T-helper 9 cell (primary cell): ENCODE results near the gene CNTN4.

ENCODE experiments used
- DNase-seq: peaks from one replicate; pipeline ENCODE4 v3.0.0-alpha.2; 2020

CNTN4 gene

GRCh38 chr3:3074551-3075257, 976.0 kb downstream of the CNTN4 start:
- no peak for DNase-seq

DNA sequence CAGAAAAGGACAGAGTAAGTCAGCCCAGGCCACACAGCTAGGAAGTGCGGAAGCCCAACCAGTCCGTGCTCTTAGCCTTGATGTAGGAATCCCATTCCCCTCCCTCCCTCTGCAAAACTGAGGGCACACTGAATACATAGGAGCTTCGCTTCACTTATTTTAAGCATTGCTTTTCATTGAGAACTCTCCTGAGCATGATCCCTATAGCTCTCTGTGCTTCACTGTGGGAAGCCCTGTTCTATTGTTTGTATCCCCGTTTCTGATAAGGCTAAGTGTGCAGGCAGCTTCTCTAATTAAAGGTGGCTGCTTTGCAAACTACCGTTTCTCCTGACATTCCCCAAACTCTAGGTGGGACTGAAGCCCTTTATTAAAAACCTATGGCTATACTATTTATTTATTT, 981.6 kb downstream of the CNTN4 start:
- DNase-seq, result no peak

- no peak for DNase-seq
Measured at GRCh38 chr3:3081381-3082233, 982.9 kb downstream of the CNTN4 start.

GRCh38 chr3:3082234-3082924, 983.7 kb downstream of the CNTN4 start:
- no peak for DNase-seq

- no peak for DNase-seq
Measured at GRCh38 chr3:3084890-3085289, 986.2 kb downstream of the CNTN4 start.

DNA sequence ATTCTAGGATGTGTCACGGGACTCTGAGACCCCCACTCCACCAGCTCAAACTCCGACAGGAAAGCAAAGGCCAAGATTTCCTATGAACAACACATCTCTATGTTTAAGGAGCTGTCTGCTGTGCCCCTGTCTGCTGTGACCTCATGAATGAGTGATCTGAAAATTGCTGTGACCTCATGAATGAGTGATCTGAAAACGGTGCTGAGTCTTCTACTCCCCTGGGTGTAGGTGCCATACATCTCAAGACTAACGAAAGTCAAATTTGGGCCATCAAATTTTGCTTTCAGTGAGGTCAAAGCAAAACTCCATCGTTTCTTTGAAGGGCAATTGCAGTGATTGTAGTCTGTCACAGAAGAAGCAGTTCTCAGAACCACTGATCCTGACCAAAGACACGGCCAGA, 987.1 kb downstream of the CNTN4 start:
- DNase-seq, result no peak

- DNase-seq, result no peak
Measured at GRCh38 chr3:3086239-3086638, 987.6 kb downstream of the CNTN4 start.

DNA sequence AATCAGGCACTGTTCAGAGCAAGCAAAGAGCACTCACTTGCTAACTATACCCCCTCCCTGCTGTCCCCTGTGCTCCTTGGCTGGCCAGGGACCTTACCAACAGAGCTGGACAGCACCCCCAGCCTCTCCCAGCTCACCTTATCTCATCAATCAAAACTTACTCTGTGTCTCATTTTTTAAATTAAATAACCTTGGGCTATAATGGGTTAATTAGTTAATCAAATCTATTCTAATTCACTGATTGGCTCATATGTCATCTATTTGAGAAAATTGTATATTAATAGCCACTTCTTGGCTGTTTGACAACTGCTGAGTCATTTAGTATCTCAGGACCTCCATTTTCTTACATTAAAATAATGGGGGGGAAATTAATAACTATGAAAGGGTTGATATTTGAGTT, 988.6 kb downstream of the CNTN4 start:
- no peak for DNase-seq

- DNase-seq, result no peak
Measured at GRCh38 chr3:3087716-3088465, 989.2 kb downstream of the CNTN4 start.

- DNase-seq, result no peak
Measured at GRCh38 chr3:3089017-3089416, 990.4 kb downstream of the CNTN4 start.

DNA sequence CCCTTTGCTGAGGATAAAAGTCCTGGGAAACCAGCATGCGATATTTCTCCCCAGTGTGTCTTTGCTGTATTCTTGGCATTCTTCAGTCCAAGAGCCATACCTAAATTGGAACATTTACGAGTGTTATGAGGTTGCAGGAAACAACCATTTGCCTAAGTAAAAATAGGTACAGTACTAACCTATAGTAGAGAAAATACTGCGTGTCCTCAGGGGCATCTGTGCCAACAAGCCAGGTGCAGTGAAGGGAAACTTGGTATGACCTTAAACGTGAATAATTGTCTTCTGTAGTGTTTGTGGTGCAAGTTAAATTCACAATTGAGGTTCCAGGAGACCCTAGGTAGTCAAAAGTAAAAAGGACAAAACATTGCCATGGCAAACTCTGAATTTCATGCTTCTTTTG, 999.3 kb downstream of the CNTN4 start:
- DNase-seq, result no peak

GRCh38 chr3:3101660-3102458, 1003.2 kb downstream of the CNTN4 start:
- no peak for DNase-seq

DNA sequence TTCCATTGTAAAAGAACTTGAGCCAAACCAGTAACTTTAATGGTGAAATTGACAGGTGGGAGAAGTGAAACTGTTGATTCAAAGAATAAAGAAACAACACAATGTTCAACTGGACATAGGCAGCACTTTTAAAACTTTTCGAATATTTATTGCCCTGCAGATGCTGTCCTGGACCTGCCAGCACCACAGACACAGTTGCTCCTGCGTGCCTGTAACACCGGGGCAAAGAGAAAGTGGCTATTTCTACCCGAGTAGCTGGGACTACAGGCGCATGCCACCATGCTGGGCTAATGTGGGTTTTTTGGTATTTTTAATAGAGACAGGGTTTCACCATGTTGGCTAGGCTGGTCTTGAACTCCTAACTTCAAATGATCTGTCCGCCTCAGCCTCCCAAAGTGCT, 1004.1 kb downstream of the CNTN4 start:
- DNase-seq, result no peak

GRCh38 chr3:3105246-3105645, 1006.6 kb downstream of the CNTN4 start:
- DNase-seq, result no peak

GRCh38 chr3:3105815-3106214, 1007.1 kb downstream of the CNTN4 start:
- DNase-seq, result no peak

DNA sequence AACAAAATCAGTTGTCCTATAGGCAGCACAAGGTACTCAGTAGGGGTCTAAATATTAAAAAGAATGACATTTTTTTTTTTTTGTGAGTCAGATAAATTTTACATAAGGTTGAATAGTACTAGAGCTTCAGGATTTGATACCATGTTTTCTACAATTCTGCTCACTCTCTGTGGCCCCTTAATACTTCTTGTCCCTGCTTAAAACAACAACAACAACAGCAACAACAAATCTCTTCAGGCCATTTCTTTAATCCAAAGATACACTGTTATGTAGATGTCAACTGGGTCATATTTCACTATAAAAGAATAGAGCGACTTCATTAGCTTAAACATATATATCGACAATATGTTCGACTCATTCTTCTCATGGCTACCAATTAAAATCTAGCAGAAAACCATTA, 1008.5 kb downstream of the CNTN4 start:
- no peak for DNase-seq
